Measurements from ENCODE around the gene KREMEN1.

KREMEN1 gene

DNA sequence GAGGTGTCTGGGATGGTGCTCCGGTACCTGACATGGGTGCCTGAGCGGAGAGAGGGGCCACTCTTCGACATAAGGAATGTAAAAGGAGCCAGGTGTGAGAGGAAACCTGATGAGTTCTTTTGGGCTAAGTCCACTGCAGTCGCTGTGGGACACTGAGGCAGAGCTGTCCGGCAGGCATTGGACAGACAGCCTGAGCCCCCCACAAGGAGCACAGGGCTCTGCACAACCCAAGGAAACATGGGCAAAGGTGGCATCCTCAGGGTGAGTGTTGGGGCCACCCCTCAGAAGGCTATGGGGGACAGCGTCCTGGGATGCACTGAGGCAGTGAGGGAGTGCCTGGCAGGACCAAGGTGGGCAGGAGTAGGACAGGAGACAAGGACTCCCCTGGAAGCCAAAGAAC is 75.2 kb downstream of the KREMEN1 start:
- DNase-seq (ENCODE audit: low read depth in 1 of 2, low spot score in 1 of 2) = no peak

- no peak for DNase-seq (ENCODE audit: low read depth in 1 of 2, low spot score in 1 of 2)
Measured at GRCh38 chr22:29148826-29149225, 76.0 kb downstream of the KREMEN1 start.

DNA sequence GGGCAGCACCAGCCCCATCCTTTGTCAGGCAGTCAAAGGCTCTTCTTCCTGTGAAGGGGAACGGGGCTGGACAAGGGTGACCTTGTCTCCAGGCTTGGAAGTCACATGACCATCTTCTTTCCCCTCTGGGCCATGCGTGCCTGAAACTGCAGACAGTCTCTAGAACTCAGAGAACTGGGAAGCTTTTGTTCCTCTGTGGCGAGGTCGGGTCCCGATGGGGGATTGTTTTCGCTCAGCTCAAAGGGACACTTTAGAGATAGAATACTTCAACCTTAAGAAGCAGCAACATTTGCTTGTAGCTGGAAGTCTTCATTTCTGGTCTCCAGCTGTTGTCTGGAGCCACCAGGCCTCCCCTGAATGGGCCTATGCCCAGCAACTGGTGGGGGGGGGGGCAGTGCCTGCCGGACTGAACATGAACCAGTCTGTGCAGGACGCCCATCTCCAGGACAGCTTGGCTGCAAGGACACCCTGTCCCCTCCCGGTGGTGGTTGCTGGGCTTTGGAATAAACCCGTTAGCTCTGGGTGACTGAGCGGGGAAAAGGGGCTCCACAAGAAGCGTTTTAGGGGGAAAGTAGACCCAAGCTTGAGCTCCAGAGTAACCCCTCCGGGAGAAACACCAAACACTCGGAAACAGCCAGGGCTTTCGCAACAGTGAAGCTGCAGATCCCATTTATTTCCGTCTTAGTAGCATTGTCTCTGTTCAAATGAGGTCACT is 77.2 kb downstream of the KREMEN1 start:
- no peak for DNase-seq (ENCODE audit: low read depth in 1 of 2, low spot score in 1 of 2)

DNA sequence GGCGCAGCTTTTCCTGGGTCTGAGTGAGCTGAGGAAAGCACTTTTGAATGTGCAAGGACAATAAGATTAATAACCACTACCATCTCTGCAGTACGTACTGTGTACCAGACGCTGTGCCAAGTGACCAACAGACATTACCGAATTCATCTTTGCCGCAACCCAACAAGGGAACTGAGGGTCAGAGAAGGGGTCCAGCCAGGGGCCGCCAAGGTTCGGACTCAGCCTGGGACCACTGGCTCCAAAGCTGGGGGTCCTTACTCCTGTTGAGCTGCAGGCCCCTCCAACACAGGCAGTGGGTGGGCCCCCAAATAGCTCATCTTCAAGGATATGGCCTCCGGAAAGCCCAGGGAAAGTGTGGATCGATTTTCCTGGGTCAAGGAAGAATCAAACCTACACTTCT is 77.9 kb downstream of the KREMEN1 start:
- no peak for DNase-seq (ENCODE audit: low read depth in 1 of 2, low spot score in 1 of 2)

- DNase-seq (ENCODE audit: low read depth in 1 of 2, low spot score in 1 of 2) = no peak
Measured at GRCh38 chr22:29151316-29151715, 78.5 kb downstream of the KREMEN1 start.

DNA sequence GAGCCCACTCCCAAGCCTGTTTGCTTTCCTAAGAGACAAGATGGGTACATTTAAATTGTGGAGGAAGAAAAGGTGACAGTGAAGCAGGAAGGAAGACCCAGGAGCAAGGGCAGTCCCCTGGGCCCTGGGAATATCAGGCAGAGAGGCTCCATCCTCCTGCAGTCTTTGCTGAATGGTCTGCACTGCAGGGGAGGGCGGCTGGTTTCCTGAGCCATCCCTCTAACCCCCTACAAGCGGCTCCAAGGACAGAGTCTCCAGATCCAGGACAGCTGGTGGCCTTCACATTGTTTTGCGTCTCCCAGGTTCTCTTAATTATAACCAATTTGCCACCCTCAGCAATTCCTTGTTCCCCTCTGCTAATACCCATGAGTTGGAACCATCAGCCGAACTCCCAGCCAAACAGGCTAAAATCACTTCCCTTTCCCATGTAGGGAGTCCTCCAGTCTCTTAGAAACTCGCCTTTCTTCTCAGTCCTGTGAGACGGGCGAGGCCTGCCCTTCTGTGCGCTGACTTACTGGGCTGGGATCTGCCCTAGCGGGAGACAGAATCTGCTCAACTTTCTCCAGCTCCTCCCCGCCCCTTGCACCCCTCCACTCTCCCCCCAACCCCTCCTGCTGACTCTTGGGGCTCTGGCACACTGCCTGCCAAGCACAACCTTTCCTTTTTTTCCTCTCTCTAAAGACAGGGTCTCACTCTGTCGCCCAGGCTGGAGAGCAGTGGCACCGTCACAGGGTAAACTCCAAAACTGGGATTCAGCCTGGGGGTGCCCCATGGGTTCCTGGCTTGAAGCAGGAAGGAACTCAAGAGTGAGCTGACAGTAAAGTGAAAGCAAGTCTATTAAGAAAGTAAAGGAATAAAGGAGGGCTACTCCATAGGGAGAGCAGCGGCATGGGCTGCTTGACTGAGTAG is 79.5 kb downstream of the KREMEN1 start:
- no peak for DNase-seq (ENCODE audit: low read depth in 1 of 2, low spot score in 1 of 2)

- DNase-seq (ENCODE audit: low read depth in 1 of 2, low spot score in 1 of 2) = no peak
Measured at GRCh38 chr22:29152954-29153719, 80.3 kb downstream of the KREMEN1 start.

- DNase-seq (ENCODE audit: low read depth in 1 of 2, low spot score in 1 of 2) = peak; percentile 27 to 53
Measured at GRCh38 chr22:29154364-29155048, 81.7 kb downstream of the KREMEN1 start.

GRCh38 chr22:29155966-29156365 is 83.1 kb downstream of the KREMEN1 start:
- no peak for DNase-seq (ENCODE audit: low read depth in 1 of 2, low spot score in 1 of 2)

DNA sequence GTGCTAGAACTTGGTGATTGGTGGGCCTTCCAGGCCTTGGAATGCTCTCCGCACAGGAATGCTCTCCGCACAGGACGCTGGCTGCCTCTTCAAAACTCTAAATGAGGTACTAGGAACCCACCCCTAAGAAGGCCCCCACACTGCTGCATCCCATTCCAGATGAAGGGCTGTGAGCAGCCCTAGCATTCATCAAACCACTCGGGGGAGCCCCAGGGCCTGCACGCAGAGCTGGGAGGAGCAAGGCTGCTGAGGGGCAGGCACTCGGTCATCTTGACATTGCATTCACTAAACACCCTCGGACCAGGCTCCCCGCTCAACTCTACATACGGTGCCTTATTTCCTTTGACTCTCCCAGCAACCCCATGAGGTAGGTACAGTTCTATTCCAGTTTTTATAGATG is 83.7 kb downstream of the KREMEN1 start:
- DNase-seq (ENCODE audit: low read depth in 1 of 2, low spot score in 1 of 2) = no peak

GRCh38 chr22:29157759-29158535 is 85.1 kb downstream of the KREMEN1 start:
- no peak for DNase-seq (ENCODE audit: low read depth in 1 of 2, low spot score in 1 of 2)

- DNase-seq (ENCODE audit: low read depth in 1 of 2, low spot score in 1 of 2) = no peak
Measured at GRCh38 chr22:29158546-29158945, 85.7 kb downstream of the KREMEN1 start.

GRCh38 chr22:29163808-29164207 is 91.0 kb downstream of the KREMEN1 start:
- no peak for DNase-seq (ENCODE audit: low read depth in 1 of 2, low spot score in 1 of 2)

DNA sequence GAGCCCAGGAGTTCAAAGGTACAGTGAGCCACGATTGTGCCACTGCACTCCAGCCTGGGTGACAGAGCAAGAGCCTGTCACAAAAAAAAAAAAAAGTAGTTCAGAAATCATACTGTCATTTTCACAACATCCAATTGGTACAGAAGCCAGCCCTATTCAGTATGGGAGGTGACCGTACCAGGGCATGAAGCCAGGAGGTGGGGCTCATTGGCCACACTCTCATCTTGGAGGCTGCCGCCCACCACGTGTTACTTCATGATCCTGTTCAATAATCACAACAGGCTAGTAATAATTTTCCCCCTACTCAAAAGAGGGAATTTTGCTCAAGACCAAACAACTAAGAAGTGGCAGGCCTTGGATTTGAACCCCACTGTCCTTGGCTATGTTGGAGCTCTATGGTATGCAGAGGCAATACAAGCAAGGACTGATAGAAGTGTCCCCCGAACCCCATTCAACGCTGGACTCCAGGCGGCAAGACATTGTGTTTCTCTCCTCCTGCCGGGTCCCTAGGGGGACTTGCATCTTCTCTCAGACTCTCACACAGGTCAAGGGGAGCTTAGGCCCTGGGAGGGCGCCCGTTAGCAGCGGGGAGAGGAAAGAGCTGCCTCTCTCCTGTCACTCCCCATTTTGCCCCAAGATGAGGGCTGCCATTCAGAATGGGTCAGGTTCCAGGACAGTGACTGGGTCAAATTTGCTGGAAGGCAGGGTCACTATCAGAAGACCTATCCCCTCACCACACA is 92.7 kb downstream of the KREMEN1 start:
- no peak for DNase-seq (ENCODE audit: low read depth in 1 of 2, low spot score in 1 of 2)

DNA sequence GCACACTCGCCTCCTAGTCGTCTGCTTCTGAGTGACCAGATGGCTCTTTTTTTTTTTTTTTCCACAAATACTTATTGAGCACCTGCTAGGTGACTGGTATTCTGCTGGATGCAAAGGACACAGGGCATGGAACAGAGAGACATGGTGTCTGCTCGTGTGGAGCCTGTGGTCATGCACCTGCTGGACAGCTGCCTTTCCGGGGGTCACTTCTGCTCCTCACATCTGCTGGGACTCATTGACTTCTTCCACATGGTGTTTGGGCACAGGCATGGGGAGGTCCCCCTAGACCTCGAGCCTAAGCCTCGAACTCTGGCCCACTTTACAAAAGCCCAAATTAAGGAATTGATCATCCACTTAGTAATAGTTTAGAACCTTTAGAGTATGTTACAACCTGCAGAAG is 93.3 kb downstream of the KREMEN1 start:
- no peak for DNase-seq (ENCODE audit: low read depth in 1 of 2, low spot score in 1 of 2)

GRCh38 chr22:29167032-29167911 is 94.4 kb downstream of the KREMEN1 start:
- DNase-seq (ENCODE audit: low read depth in 1 of 2, low spot score in 1 of 2) = no peak

DNA sequence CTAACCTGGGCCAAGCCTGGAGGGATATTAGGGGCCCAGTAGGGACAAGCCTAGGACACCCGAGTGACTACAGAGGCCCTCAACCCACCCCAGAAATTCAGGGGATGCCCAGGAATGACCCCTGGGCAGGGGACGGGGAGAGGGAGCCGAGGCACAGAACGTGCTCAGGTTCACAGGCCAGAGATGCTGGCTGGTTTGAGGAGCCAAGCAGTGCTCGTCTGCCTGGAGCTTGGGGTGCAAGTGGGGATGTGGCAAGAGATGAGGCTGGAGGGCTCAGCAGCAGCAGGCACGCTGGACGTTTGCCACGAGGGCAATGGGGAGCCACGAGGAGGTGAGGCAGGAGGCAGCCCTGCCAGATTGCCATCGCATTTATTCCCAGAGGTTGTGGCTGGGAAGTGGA is 98.9 kb downstream of the KREMEN1 start:
- no peak for DNase-seq (ENCODE audit: low read depth in 1 of 2, low spot score in 1 of 2)

DNA sequence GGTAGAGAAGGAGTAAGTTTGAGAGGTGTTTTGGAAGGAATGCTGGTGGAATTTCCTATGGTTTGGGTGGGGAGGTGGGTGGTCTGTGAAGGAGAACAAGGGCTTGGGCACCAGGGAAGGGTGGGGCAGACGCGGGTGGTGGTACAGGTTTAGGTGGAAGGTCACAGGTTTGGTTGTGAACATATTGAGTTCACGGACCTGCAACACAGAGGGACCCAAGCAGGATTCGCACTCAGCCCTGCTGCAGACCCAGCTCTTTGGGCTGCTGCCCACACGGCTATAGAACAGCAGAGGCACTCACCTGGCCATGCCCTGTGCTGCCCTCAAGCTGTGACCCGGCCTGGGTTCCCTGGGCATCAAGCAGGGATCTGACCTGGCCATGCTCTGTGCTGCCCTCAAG is 99.4 kb downstream of the KREMEN1 start:
- no peak for DNase-seq (ENCODE audit: low read depth in 1 of 2, low spot score in 1 of 2)
